Endothelial cell (in vitro differentiated cells): ENCODE measurements around the gene RAB40B. TPM values are rescaled to one million over a fixed set of nuclear protein-coding genes. Genes with fewer than 3 reads are reported as not detected.
A peak's percentile ranks its signal among the peaks of the same experiment; 100 is the strongest.
"Not testable (repeated sequence)": the region's sequence is repeated elsewhere in the genome, so short reads cannot be mapped to it uniquely, and the experiment has no call there.

Experiments used
- DNase-seq: peaks from one replicate; pipeline ENCODE4 v3.0.0; 2021; ENCODE audit warnings: low spot score
- H3K27ac Mint-ChIP-seq: one replicate; pipeline ENCODE4 v1.8.0; 2021; ENCODE audit warnings: mixed read lengths, inconsistent platforms; ENCODE audit not compliant: unreplicated experiment
- H3K27me3 Mint-ChIP-seq: one replicate; pipeline ENCODE4 v1.8.0; 2021; ENCODE audit warnings: mild to moderate bottlenecking, moderate library complexity, mixed read lengths, inconsistent platforms; ENCODE audit not compliant: unreplicated experiment
- H3K36me3 Mint-ChIP-seq: one replicate; pipeline ENCODE4 v1.8.0; 2021; ENCODE audit warnings: mild to moderate bottlenecking, low read depth, mixed read lengths, inconsistent platforms; ENCODE audit not compliant: unreplicated experiment
- H3K4me1 Mint-ChIP-seq: one replicate; pipeline ENCODE4 v1.8.0; 2021; ENCODE audit warnings: mild to moderate bottlenecking, mixed read lengths, inconsistent platforms; ENCODE audit not compliant: unreplicated experiment
- H3K4me3 Mint-ChIP-seq: one replicate; pipeline ENCODE4 v1.8.0; 2021; ENCODE audit warnings: mild to moderate bottlenecking, mixed read lengths, inconsistent platforms; ENCODE audit not compliant: unreplicated experiment
- H3K9me3 Mint-ChIP-seq: one replicate; pipeline ENCODE4 v1.8.0; 2021; ENCODE audit warnings: mixed read lengths, inconsistent platforms; ENCODE audit not compliant: unreplicated experiment
- long read RNA-seq: library from polyadenylated mRNA; unstranded; transcript quantifications from one replicate; pipeline ENCODE4 v2.0.0, GENCODE V29; 2020; ENCODE audit not compliant: unreplicated experiment
- total RNA-seq: library from RNA; stranded (reverse); fragmentation: NEBNext Ultra II Directional; extraction: Animal tissue kit (Norgen Biotek cat#: 25700); gene quantifications from one replicate; pipeline ENCODE4 v1.2.1, GENCODE V29; 2021; ENCODE audit not compliant: unreplicated experiment
- TF ChIP-seq, protein P1 (sequence below): fragments of 200-600 bp; sonication (generic); IDR thresholded peaks from one replicate; pipeline ENCODE4 v1.5.0; 2021; ENCODE audit warnings: antibody characterized with exemption; ENCODE audit not compliant: unreplicated experiment

The RAB40B gene, protein sequence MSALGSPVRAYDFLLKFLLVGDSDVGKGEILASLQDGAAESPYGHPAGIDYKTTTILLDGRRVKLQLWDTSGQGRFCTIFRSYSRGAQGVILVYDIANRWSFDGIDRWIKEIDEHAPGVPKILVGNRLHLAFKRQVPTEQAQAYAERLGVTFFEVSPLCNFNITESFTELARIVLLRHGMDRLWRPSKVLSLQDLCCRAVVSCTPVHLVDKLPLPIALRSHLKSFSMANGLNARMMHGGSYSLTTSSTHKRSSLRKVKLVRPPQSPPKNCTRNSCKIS
- total RNA-seq, result 6.7 TPM
- long read RNA-seq, partial matches to known transcripts, result 0 of 7 reads
- long read RNA-seq, other reads (novel, unspliced or antisense), result 3 of 7 reads

DNA sequence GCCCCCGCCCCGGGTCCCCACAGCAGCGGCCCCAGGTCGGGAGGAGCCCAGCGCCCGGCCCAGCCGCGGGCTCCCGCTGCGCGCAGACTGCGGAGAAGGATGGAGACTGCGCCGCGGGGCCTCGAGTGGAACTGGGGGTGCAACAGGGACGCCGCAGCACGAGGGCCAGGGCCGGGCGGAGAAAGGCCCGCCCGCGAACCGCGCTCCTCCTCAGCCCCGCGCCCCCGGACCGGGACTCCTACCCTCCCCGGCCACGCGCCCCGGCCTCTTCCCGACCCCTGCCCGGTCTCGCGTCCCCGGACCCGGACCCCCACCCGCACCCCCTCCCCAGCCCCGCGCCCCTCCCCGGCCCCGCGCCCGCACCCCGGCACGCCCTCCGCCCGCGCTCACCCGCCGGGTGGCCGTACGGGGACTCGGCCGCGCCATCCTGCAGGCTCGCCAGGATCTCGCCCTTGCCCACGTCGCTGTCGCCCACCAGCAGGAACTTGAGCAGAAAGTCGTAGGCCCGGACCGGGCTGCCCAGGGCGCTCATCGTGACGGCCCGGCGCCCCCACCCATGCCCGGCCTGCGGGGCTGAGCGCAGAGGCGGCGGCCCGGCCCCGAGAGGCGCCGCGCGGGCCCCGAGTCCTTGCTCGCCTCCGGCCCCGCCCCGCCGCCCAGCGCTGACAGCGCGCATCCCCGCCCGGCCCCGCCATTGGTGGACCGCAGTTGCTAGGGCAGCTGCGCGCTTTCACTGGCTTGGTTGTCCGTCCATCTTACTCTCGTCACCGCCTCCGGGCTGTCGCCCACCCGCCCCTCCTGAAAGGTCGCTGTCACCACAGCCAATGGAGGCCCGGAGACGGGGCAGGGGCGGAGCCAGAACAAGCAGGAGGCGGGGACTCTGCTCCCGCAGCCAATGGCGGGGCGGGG lies at the start of gene RAB40B:
TSS of gene RAB40B (minus strand) at position 634 of the 909 bp plus-strand sequence. CDS start at position 532, 102 bp downstream.
- peaks cover 26% of the 10 kb centered on the region for H3K27me3 Mint-ChIP-seq
- H3K27ac Mint-ChIP-seq, result no peak within 1 kb of the TSS
- DNase-seq, result peak; percentile 99
- H3K9me3 Mint-ChIP-seq, result peaks cover 8% of the 10 kb centered on the region
- H3K36me3 Mint-ChIP-seq, result peaks cover 5% of the 10 kb centered on the region
- peak within 1 kb of the TSS; percentile 96 for H3K4me3 Mint-ChIP-seq
- H3K4me1 Mint-ChIP-seq, result peaks cover 4% of the 10 kb centered on the region
- TF ChIP-seq, protein P1, sequence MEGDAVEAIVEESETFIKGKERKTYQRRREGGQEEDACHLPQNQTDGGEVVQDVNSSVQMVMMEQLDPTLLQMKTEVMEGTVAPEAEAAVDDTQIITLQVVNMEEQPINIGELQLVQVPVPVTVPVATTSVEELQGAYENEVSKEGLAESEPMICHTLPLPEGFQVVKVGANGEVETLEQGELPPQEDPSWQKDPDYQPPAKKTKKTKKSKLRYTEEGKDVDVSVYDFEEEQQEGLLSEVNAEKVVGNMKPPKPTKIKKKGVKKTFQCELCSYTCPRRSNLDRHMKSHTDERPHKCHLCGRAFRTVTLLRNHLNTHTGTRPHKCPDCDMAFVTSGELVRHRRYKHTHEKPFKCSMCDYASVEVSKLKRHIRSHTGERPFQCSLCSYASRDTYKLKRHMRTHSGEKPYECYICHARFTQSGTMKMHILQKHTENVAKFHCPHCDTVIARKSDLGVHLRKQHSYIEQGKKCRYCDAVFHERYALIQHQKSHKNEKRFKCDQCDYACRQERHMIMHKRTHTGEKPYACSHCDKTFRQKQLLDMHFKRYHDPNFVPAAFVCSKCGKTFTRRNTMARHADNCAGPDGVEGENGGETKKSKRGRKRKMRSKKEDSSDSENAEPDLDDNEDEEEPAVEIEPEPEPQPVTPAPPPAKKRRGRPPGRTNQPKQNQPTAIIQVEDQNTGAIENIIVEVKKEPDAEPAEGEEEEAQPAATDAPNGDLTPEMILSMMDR, result no peak

- no peak for DNase-seq
- Mint-ChIP-seq H3K27ac (no peak overlapping the region), H3K4me1 (no peaks in the 10 kb centered on the region), H3K27me3 (peaks cover 6% of the 10 kb centered on the region), H3K4me3 (no peak overlapping the region), H3K9me3 (no peaks in the 10 kb centered on the region), H3K36me3 (peaks cover 22% of the 10 kb centered on the region)
- TF ChIP-seq, protein P1, result no peak
These were observed 47.0 kb upstream of the RAB40B start for GRCh38 chr17:82745524-82745923.

GRCh38 chr17:82744736-82745135 lies 46.2 kb upstream of the RAB40B start:
- H3K9me3 Mint-ChIP-seq, H3K4me3 Mint-ChIP-seq, DNase-seq, H3K4me1 Mint-ChIP-seq, H3K27ac Mint-ChIP-seq, H3K27me3 Mint-ChIP-seq: not testable (repeated sequence)
- H3K36me3 Mint-ChIP-seq, result peaks cover 30% of the 10 kb centered on the region

DNA sequence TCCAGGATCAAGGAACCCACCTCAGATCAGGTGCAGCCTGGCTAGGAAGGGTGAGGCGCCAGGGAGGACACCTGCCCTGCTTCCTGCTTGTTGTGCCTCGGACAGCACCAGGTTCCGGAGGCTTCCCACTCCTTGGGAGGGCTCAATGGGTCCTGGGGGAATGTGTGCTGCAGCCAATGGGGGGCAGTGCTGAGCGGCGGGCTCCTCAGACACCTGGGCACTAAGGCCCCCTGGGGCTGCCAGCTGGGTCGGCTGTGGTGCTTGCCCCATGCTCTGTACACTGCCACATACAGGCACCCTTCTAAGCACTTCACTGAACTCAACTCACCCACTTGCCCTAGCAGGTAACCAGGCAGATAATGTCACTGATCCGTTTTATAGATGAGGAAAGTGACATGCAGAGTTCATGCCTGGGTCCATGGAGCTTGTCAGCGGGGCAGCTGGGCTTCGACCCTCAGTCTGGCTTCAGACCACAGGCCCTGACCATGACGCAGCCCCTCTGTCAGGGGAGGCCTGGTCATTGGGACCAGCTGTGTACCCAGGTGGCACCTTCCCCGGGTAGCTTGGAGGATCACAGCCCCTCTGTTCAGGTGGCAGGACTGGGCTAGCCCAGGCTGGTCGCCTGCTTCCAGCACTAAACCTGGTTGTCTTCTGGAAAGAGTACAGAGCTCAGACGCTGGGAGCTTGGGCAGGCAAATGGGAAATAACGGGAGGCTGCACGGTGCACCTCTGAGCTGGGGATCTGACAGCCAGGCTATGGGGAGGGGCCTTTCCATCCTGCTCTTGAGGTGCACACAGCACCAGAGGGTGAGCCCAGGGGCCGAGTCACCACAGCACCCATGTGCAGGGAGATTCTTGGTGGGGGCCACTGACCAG lies 45.1 kb upstream of the RAB40B start:
- Mint-ChIP-seq H3K27me3 (peaks cover 2% of the 10 kb centered on the region), H3K4me1 (no peaks in the 10 kb centered on the region), H3K36me3 (peaks cover 31% of the 10 kb centered on the region), H3K9me3 (peaks cover 4% of the 10 kb centered on the region), H3K27ac (no peak overlapping the region), H3K4me3 (no peak overlapping the region)
- no peak for DNase-seq
- TF ChIP-seq, protein P1, result no peak
